NAMALWA (cell line): ENCODE measurements around the gene FEM1A.
"Not testable (repeated sequence)": the region's sequence is repeated elsewhere in the genome, so short reads cannot be mapped to it uniquely, and the experiment has no call there.

ENCODE experiments used
- DNase-seq: peaks from one replicate; pipeline ENCODE4 v3.0.0-alpha.2; 2015; ENCODE audit warnings: low spot score

The FEM1A gene

GRCh38 chr19:4775627-4776152 is 15.8 kb upstream of the FEM1A start:
- no peak for DNase-seq

DNA sequence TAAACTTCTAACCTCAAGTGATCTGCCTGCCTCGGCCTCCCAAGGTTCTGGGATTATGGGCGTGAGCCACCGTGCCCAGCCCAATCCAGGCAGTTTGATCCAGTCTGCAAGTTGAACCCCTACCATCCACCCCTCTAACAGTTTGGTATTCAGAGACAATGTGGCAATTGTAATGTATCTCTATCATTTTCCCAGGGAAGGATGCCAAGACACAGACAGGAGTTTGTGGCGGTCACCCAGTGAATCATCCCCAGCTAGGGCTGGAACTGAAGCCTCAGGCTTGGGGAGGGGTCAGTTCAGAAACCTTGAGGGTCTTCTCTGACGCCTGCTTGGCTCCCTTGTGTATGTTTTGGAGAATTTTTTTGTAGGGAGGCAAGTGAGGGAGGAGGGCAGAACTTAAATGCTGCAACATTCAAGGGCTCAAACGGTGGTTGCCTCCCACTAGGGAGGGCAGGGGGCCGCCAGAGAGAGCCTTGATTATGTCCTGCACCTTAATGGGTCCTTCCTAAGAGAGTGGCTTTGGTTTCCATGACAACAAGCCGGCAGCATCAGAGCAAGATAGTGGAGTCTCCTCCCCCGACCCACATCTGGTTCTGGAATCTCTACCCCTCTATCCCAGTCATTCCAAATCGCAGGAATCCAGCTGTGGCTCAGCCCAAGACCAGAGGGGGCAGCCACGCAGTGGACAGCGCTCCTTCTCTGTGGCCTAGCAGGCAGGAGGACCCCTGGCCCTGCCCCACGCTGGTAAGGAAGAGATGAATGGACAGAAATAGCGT is 14.9 kb upstream of the FEM1A start:
- no peak for DNase-seq

GRCh38 chr19:4778124-4778523 is 13.4 kb upstream of the FEM1A start:
- not testable (repeated sequence) for DNase-seq

DNA sequence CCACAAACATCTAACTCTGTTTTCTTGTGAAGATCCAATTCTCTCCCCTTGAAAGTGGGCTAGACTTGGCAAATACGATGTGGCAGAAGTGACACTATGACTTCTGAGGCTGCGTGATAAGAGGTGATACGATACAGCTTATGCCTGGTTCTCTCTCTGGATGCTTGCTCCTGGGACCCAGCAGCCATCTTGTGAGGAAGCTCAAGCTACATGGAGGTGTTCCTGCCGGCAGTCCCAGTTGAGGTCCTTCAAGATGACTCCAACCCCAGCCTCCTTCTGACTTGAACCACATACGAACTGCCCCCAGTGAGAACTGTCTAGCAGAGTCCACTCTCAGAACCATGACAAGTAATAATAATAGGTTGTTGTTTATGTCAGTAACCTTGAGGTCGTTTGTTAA is 10.7 kb upstream of the FEM1A start:
- no peak for DNase-seq

GRCh38 chr19:4781801-4782200 is 9.7 kb upstream of the FEM1A start:
- no peak for DNase-seq

GRCh38 chr19:4786412-4787016 is 5.0 kb upstream of the FEM1A start:
- not testable (repeated sequence) for DNase-seq

- DNase-seq: not testable (repeated sequence)
Observed at GRCh38 chr19:4792019-4792865, 708 bp downstream of the FEM1A start.

GRCh38 chr19:4792866-4793195 is 1.3 kb downstream of the FEM1A start:
- not testable (repeated sequence) for DNase-seq

- not testable (repeated sequence) for DNase-seq
Observed at GRCh38 chr19:4793278-4793677, 1.7 kb downstream of the FEM1A start.

- no peak for DNase-seq
Observed at GRCh38 chr19:4794971-4795370, 3.4 kb downstream of the FEM1A start.

DNA sequence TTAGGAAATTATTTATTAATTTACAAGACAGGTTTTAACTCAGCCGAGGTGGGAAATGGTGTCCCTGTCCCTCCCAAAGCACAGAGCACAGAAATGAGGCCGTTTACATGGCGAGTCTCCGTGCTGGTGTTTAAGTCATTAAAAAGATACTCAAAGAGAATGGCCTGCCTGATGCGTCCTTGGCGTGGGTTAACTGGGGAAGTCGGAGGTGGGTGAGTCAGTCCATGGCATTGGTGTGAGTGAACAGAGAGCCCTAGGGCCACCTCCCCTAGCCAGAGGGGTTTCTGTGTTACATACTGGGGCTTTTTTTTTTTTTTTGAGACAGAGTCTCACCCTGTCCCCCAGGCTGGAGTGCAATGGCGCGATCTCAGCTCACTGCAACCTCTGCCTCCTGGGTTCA is 3.9 kb downstream of the FEM1A start:
- DNase-seq: no peak

- no peak for DNase-seq
Observed at GRCh38 chr19:4800591-4801081, 9.1 kb downstream of the FEM1A start.

DNA sequence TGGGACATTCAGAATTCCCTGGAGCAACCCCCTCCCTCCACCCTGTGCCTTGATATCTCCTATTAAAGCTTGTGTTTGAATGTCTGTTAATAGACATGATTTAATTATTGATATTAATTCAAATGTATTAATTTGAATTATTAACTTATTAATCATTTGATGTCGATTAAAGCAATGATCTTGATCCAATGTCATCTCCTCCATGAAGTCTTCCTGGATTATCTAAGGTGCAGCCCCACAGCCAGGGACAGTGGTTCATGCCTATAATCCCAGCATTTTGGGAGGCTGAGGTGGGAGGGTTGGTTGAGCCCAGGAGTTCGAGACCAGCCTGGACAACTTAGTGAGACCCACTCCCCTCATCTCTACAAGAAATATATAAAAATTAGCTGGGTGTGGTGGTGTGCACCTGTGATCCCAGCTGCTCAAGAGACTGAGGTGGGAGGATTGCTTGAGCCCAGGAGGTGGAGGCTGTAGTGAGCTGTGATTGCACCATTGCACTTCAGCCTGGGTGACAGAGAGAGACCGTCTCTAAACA is 9.6 kb downstream of the FEM1A start:
- no peak for DNase-seq

- no peak for DNase-seq
Observed at GRCh38 chr19:4802711-4803110, 11.2 kb downstream of the FEM1A start.

GRCh38 chr19:4803736-4804695 is 12.5 kb downstream of the FEM1A start:
- peak; percentile 85 for DNase-seq

DNA sequence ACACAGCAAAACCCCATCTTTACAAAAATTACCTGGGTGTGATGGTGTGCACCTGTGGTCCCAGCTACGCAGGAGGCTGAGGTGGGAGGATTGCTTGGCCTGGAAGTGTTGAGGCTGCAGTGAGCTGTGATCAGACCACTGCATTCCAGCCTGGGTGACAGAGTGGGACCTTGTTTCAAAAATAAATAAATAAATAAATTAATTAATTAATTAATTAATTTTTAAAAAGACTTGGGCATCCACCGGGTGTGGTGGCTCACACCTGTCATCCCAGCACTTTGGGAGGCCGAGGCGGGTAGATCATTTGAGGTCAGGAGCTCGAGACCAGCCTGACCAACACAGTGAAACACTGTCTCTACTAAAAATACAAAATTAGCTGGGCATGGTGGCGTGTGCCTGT is 13.6 kb downstream of the FEM1A start:
- DNase-seq: not testable (repeated sequence)

- DNase-seq: no peak
Observed at GRCh38 chr19:4806384-4806783, 14.8 kb downstream of the FEM1A start.

DNA sequence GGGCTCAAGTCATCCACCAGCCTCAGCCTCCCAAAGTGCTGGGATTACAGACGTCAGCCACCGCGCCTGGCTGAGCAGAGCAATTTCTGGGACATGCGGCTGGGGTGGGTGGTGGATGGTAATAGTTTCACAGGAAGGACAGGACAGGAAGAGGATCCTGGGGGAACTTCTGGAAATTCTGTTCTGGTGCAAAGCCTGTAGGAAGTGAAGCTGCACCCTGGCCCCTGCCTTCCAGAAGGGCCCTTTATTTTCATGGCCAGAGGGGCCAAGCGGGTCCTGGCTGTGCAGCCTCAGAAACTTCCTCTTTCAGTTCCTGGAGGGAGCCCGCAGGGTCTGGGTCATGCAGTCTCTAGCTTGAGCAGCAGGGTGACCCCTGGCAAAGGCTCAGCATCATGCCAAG is 15.7 kb downstream of the FEM1A start:
- DNase-seq: peak; percentile 70

- peak; percentile 87 for DNase-seq
Observed at GRCh38 chr19:4811328-4812131, 20.0 kb downstream of the FEM1A start.
